ENCODE results near the gene LRRC27. TPM values are rescaled to one million over a fixed set of nuclear protein-coding genes. Genes with fewer than 3 reads are reported as not detected.

LRRC27 gene
- total RNA-seq, 1 donor = 12.0 TPM

GRCh38 chr10:132382231-132382922 lies 50.4 kb downstream of the LRRC27 start:
- TF ChIP-seq CTCF (IDR thresholded peaks at IDR 0.05; ENCODE audit: insufficient read depth, low read length) = no peak
- no peak for DNase-seq (ENCODE audit: low read depth)
- no peak overlapping the region for H3K4me3 ChIP-seq (ENCODE audit: low read depth, low read length)

GRCh38 chr10:132383101-132383500 lies 51.1 kb downstream of the LRRC27 start:
- no peak for DNase-seq (ENCODE audit: low read depth)
- no peak for TF ChIP-seq CTCF (IDR thresholded peaks at IDR 0.05; ENCODE audit: insufficient read depth, low read length)
- no peak overlapping the region for H3K4me3 ChIP-seq (ENCODE audit: low read depth, low read length)

GRCh38 chr10:132383751-132384196 lies 51.8 kb downstream of the LRRC27 start:
- H3K4me3 ChIP-seq (ENCODE audit: low read depth, low read length) = no peak overlapping the region
- DNase-seq (ENCODE audit: low read depth) = no peak
- TF ChIP-seq CTCF (IDR thresholded peaks at IDR 0.05; ENCODE audit: insufficient read depth, low read length) = no peak

GRCh38 chr10:132384618-132385388 lies 52.8 kb downstream of the LRRC27 start:
- no peak for DNase-seq (ENCODE audit: low read depth)
- TF ChIP-seq CTCF (IDR thresholded peaks at IDR 0.05; ENCODE audit: insufficient read depth, low read length) = no peak
- no peak overlapping the region for H3K4me3 ChIP-seq (ENCODE audit: low read depth, low read length)

GRCh38 chr10:132385389-132385667 lies 53.3 kb downstream of the LRRC27 start:
- no peak overlapping the region for H3K4me3 ChIP-seq (ENCODE audit: low read depth, low read length)

GRCh38 chr10:132385721-132386418 lies 53.9 kb downstream of the LRRC27 start:
- no peak overlapping the region for H3K4me3 ChIP-seq (ENCODE audit: low read depth, low read length)
- no peak for DNase-seq (ENCODE audit: low read depth)
- TF ChIP-seq CTCF (IDR thresholded peaks at IDR 0.05; ENCODE audit: insufficient read depth, low read length) = no peak

More at GRCh38 chr10:132385389-132385667, 53.3 kb downstream of the LRRC27 start:
- no peak for DNase-seq (ENCODE audit: low read depth)
- no peak for TF ChIP-seq CTCF (IDR thresholded peaks at IDR 0.05; ENCODE audit: insufficient read depth, low read length)
